Choroid plexus epithelial cell (primary cell): Measurements from ENCODE around the gene CDCA8.
A peak's percentile ranks its signal among the peaks of the same experiment; 100 is the strongest.

Experiments used
- DNase-seq: peaks from one replicate; pipeline ENCODE4 v3.0.0-alpha.2; 2010; ENCODE audit warnings: low read depth
- H3K4me3 ChIP-seq: 2 replicates; pipeline ENCODE4 v1.5.1; 2011; ENCODE audit warnings: low read depth, mild to moderate bottlenecking, control low read depth, low read length, moderate library complexity
- TF ChIP-seq, protein P1 (sequence below): conservative IDR thresholded peaks from 2 replicates; pipeline ENCODE4 v1.5.1; 2011; ENCODE audit warnings: low read depth, mild to moderate bottlenecking, control low read depth, inconsistent platforms, low read length, moderate library complexity

The CDCA8 gene

DNA sequence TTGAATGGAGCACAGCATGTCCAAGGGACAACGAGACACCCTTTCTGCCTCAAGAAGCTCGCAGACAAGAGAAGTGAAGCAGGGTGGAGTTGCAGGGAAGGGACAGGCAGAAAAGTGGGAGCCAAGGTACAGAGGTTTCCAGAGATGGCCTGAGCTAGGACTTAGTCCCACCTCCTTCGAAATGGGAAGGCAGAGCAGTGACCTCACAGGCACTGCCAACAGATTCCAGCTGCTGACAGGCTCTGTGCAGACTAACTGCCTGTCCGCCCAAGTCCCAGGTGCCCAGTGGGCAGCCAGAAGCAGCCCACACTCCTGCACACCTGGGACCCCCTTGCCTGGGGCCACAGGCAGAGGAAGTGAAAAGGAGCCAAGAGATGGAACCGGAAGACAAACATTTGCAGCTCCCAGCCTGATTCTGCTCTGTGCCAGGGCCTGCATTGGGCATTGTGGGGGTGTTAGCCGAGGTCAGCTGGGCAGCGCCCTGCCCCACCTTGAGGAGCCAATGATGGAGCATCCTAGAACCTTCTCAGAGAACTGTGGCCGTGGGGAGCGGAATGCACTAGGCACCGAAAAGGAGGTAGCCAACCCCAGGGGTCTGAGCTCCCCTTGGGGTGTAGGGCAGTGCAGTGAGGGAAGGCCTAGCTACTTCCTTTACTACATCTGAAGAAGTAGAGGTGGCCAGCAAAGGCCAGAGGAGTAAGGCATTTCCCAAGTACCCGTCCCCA, 30.1 kb upstream of the CDCA8 start:
- no peak for DNase-seq
- TF ChIP-seq, protein P1, sequence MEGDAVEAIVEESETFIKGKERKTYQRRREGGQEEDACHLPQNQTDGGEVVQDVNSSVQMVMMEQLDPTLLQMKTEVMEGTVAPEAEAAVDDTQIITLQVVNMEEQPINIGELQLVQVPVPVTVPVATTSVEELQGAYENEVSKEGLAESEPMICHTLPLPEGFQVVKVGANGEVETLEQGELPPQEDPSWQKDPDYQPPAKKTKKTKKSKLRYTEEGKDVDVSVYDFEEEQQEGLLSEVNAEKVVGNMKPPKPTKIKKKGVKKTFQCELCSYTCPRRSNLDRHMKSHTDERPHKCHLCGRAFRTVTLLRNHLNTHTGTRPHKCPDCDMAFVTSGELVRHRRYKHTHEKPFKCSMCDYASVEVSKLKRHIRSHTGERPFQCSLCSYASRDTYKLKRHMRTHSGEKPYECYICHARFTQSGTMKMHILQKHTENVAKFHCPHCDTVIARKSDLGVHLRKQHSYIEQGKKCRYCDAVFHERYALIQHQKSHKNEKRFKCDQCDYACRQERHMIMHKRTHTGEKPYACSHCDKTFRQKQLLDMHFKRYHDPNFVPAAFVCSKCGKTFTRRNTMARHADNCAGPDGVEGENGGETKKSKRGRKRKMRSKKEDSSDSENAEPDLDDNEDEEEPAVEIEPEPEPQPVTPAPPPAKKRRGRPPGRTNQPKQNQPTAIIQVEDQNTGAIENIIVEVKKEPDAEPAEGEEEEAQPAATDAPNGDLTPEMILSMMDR = no peak
- H3K4me3 ChIP-seq = no peak overlapping the region

DNA sequence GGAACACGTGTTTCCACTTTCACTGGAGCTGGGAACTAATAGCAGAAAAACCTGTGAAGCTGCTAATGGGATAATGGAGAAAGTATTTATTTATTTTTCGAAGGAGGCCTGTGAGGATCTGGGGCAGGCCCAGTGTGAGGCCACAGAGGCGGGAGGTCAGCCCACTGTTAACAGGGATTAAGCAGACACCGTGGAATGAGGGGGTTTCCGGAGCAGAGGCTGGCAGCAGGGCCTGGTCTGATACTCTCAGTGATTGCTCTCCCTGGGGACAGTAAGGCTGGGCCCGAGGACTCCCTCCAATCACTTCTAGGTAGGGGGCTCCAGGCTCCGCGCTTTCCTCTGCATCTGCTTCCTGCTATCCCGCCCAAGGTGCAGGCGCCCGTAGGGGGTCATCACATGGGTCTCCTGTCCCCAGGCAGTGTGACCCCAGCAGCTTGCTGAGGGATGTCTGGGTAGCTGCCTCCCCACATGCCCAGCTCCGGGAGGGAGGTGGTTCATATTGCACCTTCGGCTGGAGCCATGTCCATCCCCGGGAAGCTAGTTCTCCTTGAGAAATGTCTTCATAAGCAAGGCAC, 28.8 kb upstream of the CDCA8 start:
- peak; percentile 23 for DNase-seq
- H3K4me3 ChIP-seq = no peak overlapping the region
- TF ChIP-seq, protein P1 = no peak

DNA sequence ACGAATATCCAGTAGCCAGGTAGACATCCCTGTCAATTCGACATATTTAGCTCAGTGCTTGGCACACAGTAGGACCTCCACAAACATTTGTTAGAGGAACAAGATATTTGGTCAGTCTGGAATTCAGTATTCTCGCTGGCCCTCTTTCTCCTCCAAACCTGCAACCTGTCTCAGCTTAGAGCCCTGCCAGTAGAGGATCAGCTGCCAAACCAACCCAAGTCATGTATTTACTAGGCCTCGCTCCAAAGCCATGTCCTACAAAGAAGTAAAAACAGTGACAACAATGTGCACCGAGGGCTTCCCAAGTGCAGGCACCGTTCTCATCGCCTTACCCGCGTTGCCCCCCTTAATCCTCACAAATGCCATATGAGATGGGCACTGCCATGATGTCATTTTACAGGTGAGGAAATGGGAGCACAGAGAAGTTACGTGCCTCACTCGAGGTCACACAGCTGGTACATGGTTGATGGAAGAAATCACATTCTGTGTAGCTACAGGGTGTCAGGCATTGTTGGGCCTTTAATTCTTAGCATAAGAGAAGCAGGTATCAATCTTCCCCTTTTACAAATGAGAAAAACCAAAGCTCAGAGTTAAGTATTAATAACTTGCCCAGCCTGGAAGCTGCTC, 26.0 kb upstream of the CDCA8 start:
- TF ChIP-seq, protein P1 = no peak
- no peak for DNase-seq
- no peak overlapping the region for H3K4me3 ChIP-seq

DNA sequence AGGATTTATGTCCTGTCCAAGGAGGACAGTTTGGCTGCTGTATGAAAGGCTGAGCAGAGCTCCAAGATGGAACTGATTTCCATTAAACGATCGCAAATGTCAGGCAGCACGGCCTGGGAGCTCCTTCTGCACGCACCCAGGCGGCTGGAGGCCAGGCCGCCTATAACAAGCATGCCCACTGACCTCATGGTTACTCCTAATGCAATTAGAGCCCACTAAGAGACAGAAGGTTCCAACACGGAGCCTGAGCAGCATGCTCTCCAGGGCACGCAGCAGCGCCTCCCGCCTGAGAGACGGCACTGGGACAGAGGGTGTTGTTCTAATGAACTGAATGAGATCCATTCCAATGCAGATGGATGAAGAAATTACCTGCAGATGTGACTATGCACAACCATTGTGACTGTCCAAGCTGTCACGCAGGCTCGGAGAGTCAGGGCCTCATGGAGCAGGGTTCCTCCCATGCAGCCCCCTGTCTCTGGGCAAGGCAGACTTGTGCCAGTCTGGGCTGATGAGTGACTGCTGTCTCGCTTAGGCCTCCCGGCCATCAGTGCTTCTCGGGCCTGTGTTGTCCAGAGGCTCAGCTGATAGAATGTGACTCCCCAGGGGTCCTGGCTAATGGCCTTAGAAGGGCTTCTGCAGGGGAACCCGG, 25.2 kb upstream of the CDCA8 start:
- TF ChIP-seq, protein P1 = no peak
- H3K4me3 ChIP-seq = no peak overlapping the region
- DNase-seq = no peak

DNA sequence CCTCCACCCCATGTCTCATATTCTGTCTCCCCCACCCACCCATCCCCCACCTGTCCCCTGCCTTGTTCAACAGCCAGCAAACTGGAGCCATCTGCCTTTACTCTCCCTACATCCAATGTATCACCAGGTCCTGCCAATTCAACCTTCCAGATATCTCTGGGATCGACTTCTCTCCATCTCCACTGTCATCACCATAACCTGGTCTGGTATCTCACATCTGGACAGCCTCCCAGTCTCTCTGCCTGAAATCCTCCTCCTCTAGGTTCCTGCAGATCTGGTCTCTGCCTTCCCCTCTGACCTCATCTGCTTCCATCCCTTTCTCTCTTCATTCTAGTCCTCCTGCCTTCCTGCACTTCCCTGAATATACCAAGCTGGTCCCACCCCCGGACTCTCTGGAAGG, 22.2 kb upstream of the CDCA8 start:
- DNase-seq = no peak
- TF ChIP-seq, protein P1 = no peak
- no peak overlapping the region for H3K4me3 ChIP-seq

DNA sequence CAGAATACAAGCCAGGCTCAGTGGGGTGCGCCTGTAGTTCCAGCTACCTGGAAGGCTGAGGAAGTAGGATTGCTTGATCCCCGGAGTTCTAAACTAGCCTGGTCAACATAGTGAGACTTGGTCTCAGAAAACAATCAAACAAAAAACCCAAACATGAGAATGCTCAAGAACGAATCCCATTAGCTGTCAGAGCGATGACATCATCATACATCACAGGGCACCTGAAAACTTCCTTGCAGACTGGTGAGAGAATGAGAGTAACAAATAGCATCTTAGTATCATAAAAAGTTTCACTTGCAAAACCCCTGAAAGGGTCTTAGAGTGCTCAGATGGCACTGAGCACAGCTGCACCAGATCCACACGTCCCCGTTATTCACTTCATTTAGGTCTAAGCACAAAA, 21.1 kb upstream of the CDCA8 start:
- DNase-seq = no peak
- H3K4me3 ChIP-seq = no peak overlapping the region
- TF ChIP-seq, protein P1 = no peak
